GM18526 (cell line): ENCODE data around the gene APOA1.

ENCODE experiments used
- POLR2A ChIP-seq: IDR thresholded peaks from 3 replicates; pipeline ENCODE4 v1.6.1; 2011; ENCODE audit not compliant: insufficient read length; ENCODE audit errors: extremely low read depth

APOA1 gene

GRCh38 chr11:116837231-116838091 lies at the start of gene APOA1:
TSS of gene APOA1 (minus strand) at chr11:116837622. CDS start at chr11:116837387, 235 bp downstream.
- no peak for TF ChIP-seq POLR2A

- no peak for TF ChIP-seq POLR2A
These were observed 48.7 kb upstream of the APOA1 start for GRCh38 chr11:116885951-116886655.

- TF ChIP-seq POLR2A = no peak
These were observed 45.0 kb upstream of the APOA1 start for GRCh38 chr11:116882386-116882785.

- no peak for TF ChIP-seq POLR2A
These were observed 43.7 kb upstream of the APOA1 start for GRCh38 chr11:116881143-116881542.

GRCh38 chr11:116879800-116880625 lies 42.6 kb upstream of the APOA1 start:
- TF ChIP-seq POLR2A = no peak

GRCh38 chr11:116876656-116877055 lies 39.2 kb upstream of the APOA1 start:
- TF ChIP-seq POLR2A = no peak

- no peak for TF ChIP-seq POLR2A
These were observed 37.8 kb upstream of the APOA1 start for GRCh38 chr11:116875194-116875593.

- TF ChIP-seq POLR2A = no peak
These were observed 36.8 kb upstream of the APOA1 start for GRCh38 chr11:116874251-116874650.

- TF ChIP-seq POLR2A = no peak
These were observed 36.0 kb upstream of the APOA1 start for GRCh38 chr11:116873381-116873780.

GRCh38 chr11:116871248-116871647 lies 33.8 kb upstream of the APOA1 start:
- no peak for TF ChIP-seq POLR2A

GRCh38 chr11:116870054-116870453 lies 32.6 kb upstream of the APOA1 start:
- TF ChIP-seq POLR2A = no peak

- TF ChIP-seq POLR2A = no peak
These were observed 32.2 kb upstream of the APOA1 start for GRCh38 chr11:116869610-116870009.

GRCh38 chr11:116868066-116868465 lies 30.6 kb upstream of the APOA1 start:
- no peak for TF ChIP-seq POLR2A

GRCh38 chr11:116867619-116868018 lies 30.2 kb upstream of the APOA1 start:
- no peak for TF ChIP-seq POLR2A

GRCh38 chr11:116866804-116867455 lies 29.5 kb upstream of the APOA1 start:
- TF ChIP-seq POLR2A = no peak
